ENCODE data around the gene APBA1. TPM values are rescaled to one million over a fixed set of nuclear protein-coding genes. Genes with fewer than 3 reads are reported as not detected.

APBA1 gene
- total RNA-seq, 1 experiment from 2014 or later = 0.34 TPM

GRCh38 chr9:69582018-69582417 is 90.2 kb downstream of the APBA1 start:
- TF ChIP-seq CTCF (IDR thresholded peaks at IDR 0.05; ENCODE audit: insufficient read depth in 1 of 2, low read depth in 1 of 2, low read length in 1 of 2, severe bottlenecking in 1 of 2, unreplicated experiment in 1 of 2) = no peak
- H3K27me3 Mint-ChIP-seq (ENCODE audit: insufficient read depth, unreplicated experiment) = no peaks in the 10 kb centered on the region
- H3K4me1 Mint-ChIP-seq (ENCODE audit: low read depth, unreplicated experiment) = no peaks in the 10 kb centered on the region
- Histone ChIP-seq H3K36me3 (ENCODE audit: control insufficient read depth, insufficient read depth, low read length) (no peaks in the 10 kb centered on the region), H3K4me1 (no peaks in the 10 kb centered on the region), H3K4me3 (ENCODE audit: low read depth, low read length) (no peak overlapping the region), H3K27me3 (replicated peaks; ENCODE audit: control insufficient read depth, insufficient read depth, low read length) (no peaks in the 10 kb centered on the region), H3K9me3 (no peaks in the 10 kb centered on the region)
- POLR2A ChIA-PET = no interaction called here
- CTCF ChIA-PET = no interaction called here
- H3K36me3 Mint-ChIP-seq (ENCODE audit: insufficient read depth, unreplicated experiment) = no peaks in the 10 kb centered on the region
- H3K27ac Mint-ChIP-seq (ENCODE audit: unreplicated experiment) = no peak overlapping the region
- no peak for DNase-seq
- no peaks in the 10 kb centered on the region for H3K9me3 Mint-ChIP-seq (ENCODE audit: unreplicated experiment)
- no peak overlapping the region for H3K4me3 Mint-ChIP-seq (ENCODE audit: unreplicated experiment)
- intact Hi-C loops (cut with micrococcal nuclease; ENCODE audit: unreplicated experiment) = no loop called here
- no TSS peak for BruUV-seq (replicated peaks)

- CTCF ChIA-PET = no interaction called here
- Mint-ChIP-seq H3K36me3 (ENCODE audit: insufficient read depth, unreplicated experiment) (no peaks in the 10 kb centered on the region), H3K9me3 (ENCODE audit: unreplicated experiment) (no peaks in the 10 kb centered on the region), H3K4me3 (ENCODE audit: unreplicated experiment) (no peak overlapping the region), H3K27me3 (ENCODE audit: insufficient read depth, unreplicated experiment) (no peaks in the 10 kb centered on the region), H3K27ac (ENCODE audit: unreplicated experiment) (no peak overlapping the region), H3K4me1 (ENCODE audit: low read depth, unreplicated experiment) (no peaks in the 10 kb centered on the region)
- H3K9me3 ChIP-seq = no peaks in the 10 kb centered on the region
- intact Hi-C loops (cut with micrococcal nuclease; ENCODE audit: unreplicated experiment) = no loop called here
- H3K27me3 ChIP-seq (replicated peaks; ENCODE audit: control insufficient read depth, insufficient read depth, low read length) = no peaks in the 10 kb centered on the region
- no peak overlapping the region for H3K4me3 ChIP-seq (ENCODE audit: low read depth, low read length)
- POLR2A ChIA-PET = no interaction called here
- no TSS peak for BruUV-seq (replicated peaks)
- H3K36me3 ChIP-seq (ENCODE audit: control insufficient read depth, insufficient read depth, low read length) = no peaks in the 10 kb centered on the region
- TF ChIP-seq CTCF (IDR thresholded peaks at IDR 0.05; ENCODE audit: insufficient read depth in 1 of 2, low read depth in 1 of 2, low read length in 1 of 2, severe bottlenecking in 1 of 2, unreplicated experiment in 1 of 2) = no peak
- DNase-seq = no peak
- H3K4me1 ChIP-seq = no peaks in the 10 kb centered on the region
Measured at GRCh38 chr9:69580582-69581214, 91.5 kb downstream of the APBA1 start.

GRCh38 chr9:69579760-69580581 is 92.2 kb downstream of the APBA1 start:
- ChIA-PET POLR2A (no interaction called here), CTCF (no interaction called here)
- no peaks in the 10 kb centered on the region for H3K36me3 ChIP-seq (ENCODE audit: control insufficient read depth, insufficient read depth, low read length)
- H3K27me3 Mint-ChIP-seq (ENCODE audit: insufficient read depth, unreplicated experiment) = no peaks in the 10 kb centered on the region
- H3K4me1 ChIP-seq = no peaks in the 10 kb centered on the region
- no peak for DNase-seq
- no peak overlapping the region for H3K27ac Mint-ChIP-seq (ENCODE audit: unreplicated experiment)
- H3K4me1 Mint-ChIP-seq (ENCODE audit: low read depth, unreplicated experiment) = no peaks in the 10 kb centered on the region
- no peaks in the 10 kb centered on the region for H3K27me3 ChIP-seq (replicated peaks; ENCODE audit: control insufficient read depth, insufficient read depth, low read length)
- no peak overlapping the region for H3K4me3 Mint-ChIP-seq (ENCODE audit: unreplicated experiment)
- no peaks in the 10 kb centered on the region for H3K36me3 Mint-ChIP-seq (ENCODE audit: insufficient read depth, unreplicated experiment)
- H3K9me3 ChIP-seq = no peaks in the 10 kb centered on the region
- H3K4me3 ChIP-seq (ENCODE audit: low read depth, low read length) = no peak overlapping the region
- H3K9me3 Mint-ChIP-seq (ENCODE audit: unreplicated experiment) = no peaks in the 10 kb centered on the region
- TF ChIP-seq CTCF (IDR thresholded peaks at IDR 0.05; ENCODE audit: insufficient read depth in 1 of 2, low read depth in 1 of 2, low read length in 1 of 2, severe bottlenecking in 1 of 2, unreplicated experiment in 1 of 2) = no peak
- intact Hi-C loops (cut with micrococcal nuclease; ENCODE audit: unreplicated experiment) = no loop called here
- no TSS peak for BruUV-seq (replicated peaks)
